Muscle of leg (tissue), 16 donors: ENCODE measurements around the gene PLPPR2. TPM values are rescaled to one million over a fixed set of nuclear protein-coding genes. Genes with fewer than 3 reads are reported as not detected.
A peak's percentile ranks its signal among the peaks of the same experiment; 100 is the strongest.
"Not testable (repeated sequence)": the region's sequence is repeated elsewhere in the genome, so short reads cannot be mapped to it uniquely, and the experiment has no call there.

Experiments used
- DNase-seq: peaks from one replicate; pipeline ENCODE4 v3.0.0; 2013
- H3K27ac ChIP-seq: one replicate; pipeline ENCODE4 v1.5.1; 2013; ENCODE audit warnings: mild to moderate bottlenecking, low read length, control low read depth
- H3K27me3 ChIP-seq: one replicate; pipeline ENCODE4 v1.6.1; 2013; ENCODE audit warnings: low read length; ENCODE audit not compliant: control insufficient read depth, insufficient read depth
- H3K36me3 ChIP-seq: one replicate; pipeline ENCODE4 v1.6.1; 2013; ENCODE audit warnings: low read length; ENCODE audit not compliant: control insufficient read depth, insufficient read depth
- H3K4me1 ChIP-seq: one replicate; pipeline ENCODE4 v1.6.1; 2013; ENCODE audit warnings: low read length; ENCODE audit not compliant: control insufficient read depth, insufficient read depth
- H3K4me3 ChIP-seq: one replicate; pipeline ENCODE4 v1.5.1; 2013; ENCODE audit warnings: low read length, control low read depth
- H3K9me3 ChIP-seq: replicated peaks from 2 replicates; pipeline ENCODE4 v1.6.1; 2013; ENCODE audit warnings: low read depth, low read length; ENCODE audit not compliant: control insufficient read depth
- WGBS: methylation state at CpG from one replicate; pipeline ENCODE4 v1.1.5; 2013; ENCODE audit warnings: missing lambda C conversion rate; ENCODE audit not compliant: insufficient coverage; 5-methylcytosine and 5-hydroxymethylcytosine counted together
- long read RNA-seq, 11 donors: transcript quantifications; one replicate each; lab custom pipeline, GENCODE V29; 2026
- polyA plus RNA-seq, 8 donors: library from polyadenylated mRNA; unstranded; fragments of 120-200 nt; gene quantifications; one replicate each; pipeline versions ENCODE4 v1.2.1 to v1.2.3, GENCODE V29; 2013; ENCODE audit warnings: inconsistent platforms in 1 of 8, low replicate concordance in 1 of 8; ENCODE audit not compliant: insufficient read length in 8 of 8, insufficient read depth in 1 of 8
- total RNA-seq: library from RNA; stranded (reverse); fragments of 120-200 nt; gene quantifications from one replicate; pipeline ENCODE4 v1.2.4, GENCODE V29; 2013

PLPPR2 gene
- 4.8 TPM for total RNA-seq
- polyA plus RNA-seq: 10 to 100 TPM; 11.0 to 16.7 (median 13.1) TPM
- long read RNA-seq, donor 1, partial matches to known transcripts: 0 of 1 reads
- long read RNA-seq, donor 1, other reads (novel, unspliced or antisense): 0 of 1 reads
- long read RNA-seq, donor 2: 0 reads
- long read RNA-seq, donor 3, partial matches to known transcripts: 0 of 3 reads
- long read RNA-seq, donor 3, other reads (novel, unspliced or antisense): 0 of 3 reads
- long read RNA-seq, donor 4, partial matches to known transcripts: 9 of 10 reads
- long read RNA-seq, donor 4, other reads (novel, unspliced or antisense): 0 of 10 reads
- long read RNA-seq, donor 5, partial matches to known transcripts: 0 of 3 reads
- long read RNA-seq, donor 5, other reads (novel, unspliced or antisense): 0 of 3 reads
- long read RNA-seq, donor 6, partial matches to known transcripts: 0 of 3 reads
- long read RNA-seq, donor 6, other reads (novel, unspliced or antisense): 0 of 3 reads
- long read RNA-seq, donor 7, partial matches to known transcripts: 12 of 12 reads
- long read RNA-seq, donor 7, other reads (novel, unspliced or antisense): 0 of 12 reads
- long read RNA-seq, donor 8, partial matches to known transcripts: 0 of 2 reads
- long read RNA-seq, donor 8, other reads (novel, unspliced or antisense): 0 of 2 reads
- long read RNA-seq, donor 9: 0 reads
- long read RNA-seq, donor 10, partial matches to known transcripts: 8 of 9 reads
- long read RNA-seq, donor 10, other reads (novel, unspliced or antisense): 0 of 9 reads
- long read RNA-seq, donor 11, partial matches to known transcripts: 9 of 10 reads
- long read RNA-seq, donor 11, other reads (novel, unspliced or antisense): 0 of 10 reads

- H3K9me3 ChIP-seq: no peaks in the 10 kb centered on the region
- peak within 1 kb of the TSS; percentile 55 for H3K4me3 ChIP-seq
- H3K27ac ChIP-seq: no peak within 1 kb of the TSS
- H3K4me1 ChIP-seq: peaks cover 14% of the 10 kb centered on the region
- H3K27me3 ChIP-seq: peaks cover 3% of the 10 kb centered on the region
- 5% methylated on average over 35 of the region's 62 CpGs for WGBS
- peaks cover 4% of the 10 kb centered on the region for H3K36me3 ChIP-seq
- peak; percentile 95 for DNase-seq
Measured at GRCh38 chr19:11355160-11356073, at the start of gene PLPPR2. TSS of gene PLPPR2 (plus strand) at chr19:11355432. CDS start at chr19:11357674, 2,242 bp downstream.

GRCh38 chr19:11306337-11306736 is 48.9 kb upstream of the PLPPR2 start:
- H3K4me3 ChIP-seq: no peak overlapping the region
- DNase-seq: peak; percentile 40
- H3K9me3 ChIP-seq: no peaks in the 10 kb centered on the region
- H3K27ac ChIP-seq: no peak overlapping the region
- no peaks in the 10 kb centered on the region for H3K4me1 ChIP-seq
- WGBS: 30% methylated on average over 2 of the region's 9 CpGs
- no peaks in the 10 kb centered on the region for H3K36me3 ChIP-seq
- H3K27me3 ChIP-seq: no peaks in the 10 kb centered on the region

- 71% methylated on average over 7 of the region's 9 CpGs for WGBS
- DNase-seq, H3K27me3 ChIP-seq, H3K9me3 ChIP-seq, H3K27ac ChIP-seq, H3K36me3 ChIP-seq, H3K4me3 ChIP-seq: not testable (repeated sequence)
- peaks cover 21% of the 10 kb centered on the region for H3K4me1 ChIP-seq
Measured at GRCh38 chr19:11320278-11320995, 34.8 kb upstream of the PLPPR2 start.

- Histone ChIP-seq H3K4me1 (peaks cover 21% of the 10 kb centered on the region), H3K9me3 (no peaks in the 10 kb centered on the region), H3K4me3 (no peak overlapping the region), H3K27me3 (no peaks in the 10 kb centered on the region), H3K36me3 (peaks cover 3% of the 10 kb centered on the region), H3K27ac (peak overlapping the region; percentile 42)
- WGBS: 95% methylated on average over 3 of the region's 14 CpGs
- no peak for DNase-seq
Measured at GRCh38 chr19:11321191-11322126, 33.8 kb upstream of the PLPPR2 start.

- peaks cover 3% of the 10 kb centered on the region for H3K36me3 ChIP-seq
- peak overlapping the region; percentile 42 for H3K27ac ChIP-seq
- H3K4me3 ChIP-seq: no peak overlapping the region
- no peaks in the 10 kb centered on the region for H3K27me3 ChIP-seq
- WGBS: 73% methylated on average over 3 of the region's 7 CpGs
- H3K4me1 ChIP-seq: peaks cover 21% of the 10 kb centered on the region
- peak; percentile 51 for DNase-seq
- no peaks in the 10 kb centered on the region for H3K9me3 ChIP-seq
Measured at GRCh38 chr19:11322269-11323024, 32.8 kb upstream of the PLPPR2 start.

- H3K27ac ChIP-seq: peak overlapping the region; percentile 85
- no peak for DNase-seq
- no peaks in the 10 kb centered on the region for H3K27me3 ChIP-seq
- peaks cover 21% of the 10 kb centered on the region for H3K4me1 ChIP-seq
- 82% methylated on average over 2 of the region's 5 CpGs for WGBS
- H3K4me3 ChIP-seq: no peak overlapping the region
- peaks cover 3% of the 10 kb centered on the region for H3K36me3 ChIP-seq
- no peaks in the 10 kb centered on the region for H3K9me3 ChIP-seq
Measured at GRCh38 chr19:11323601-11324078, 31.6 kb upstream of the PLPPR2 start.

GRCh38 chr19:11324079-11324661 is 31.1 kb upstream of the PLPPR2 start:
- DNase-seq: peak; percentile 86
- WGBS: 11% methylated on average over 9 of the region's 10 CpGs
- H3K27me3 ChIP-seq: no peaks in the 10 kb centered on the region
- H3K4me3 ChIP-seq: no peak overlapping the region
- peaks cover 21% of the 10 kb centered on the region for H3K4me1 ChIP-seq
- peaks cover 3% of the 10 kb centered on the region for H3K36me3 ChIP-seq
- no peaks in the 10 kb centered on the region for H3K9me3 ChIP-seq
- H3K27ac ChIP-seq: peak overlapping the region; percentile 85
